HepG2 (cell line): ENCODE measurements around the gene VPS9D1. TPM values are rescaled to one million over a fixed set of nuclear protein-coding genes. Genes with fewer than 3 reads are reported as not detected.

ENCODE experiments used
- AGO2 ChIP-seq: fragments of 200-400 bp; formaldehyde crosslinking; optimal IDR thresholded peaks from 2 replicates; pipeline ENCODE3; 2017; ENCODE audit warnings: mild to moderate bottlenecking, low read depth, low read length, moderate library complexity
- AKAP8 ChIP-seq: sonication (generic); formaldehyde crosslinking; IDR thresholded peaks from 2 replicates; pipeline ENCODE4 v1.5.1; 2020; ENCODE audit warnings: mild to moderate bottlenecking, missing genetic modification reagents
- HNF4A ChIP-seq: sonication (generic); formaldehyde crosslinking; IDR thresholded peaks from 2 replicates; pipeline ENCODE4 v1.4.0; 2020; ENCODE audit warnings: missing genetic modification reagents
- HNF4G ChIP-seq, 2 experiments: sonication (generic) in 1 of 2; formaldehyde crosslinking in 1 of 2; IDR thresholded peaks; 2 replicates each; pipeline versions ENCODE4 v1.4.0 to v1.6.1; 2011 to 2020; ENCODE audit warnings: borderline replicate concordance in 2 of 2, low read depth in 2 of 2, mild to moderate bottlenecking in 2 of 2, low read length in 1 of 2, missing genetic modification reagents in 1 of 2, moderate library complexity in 1 of 2
- SAP130 ChIP-seq: IDR thresholded peaks from 2 replicates; pipeline ENCODE4 v1.6.1; 2016; ENCODE audit warnings: low read depth
- SOX6 ChIP-seq, 2 experiments: fragments of 450-650 bp in 1 of 2; sonication (generic) in 1 of 2; formaldehyde crosslinking in 1 of 2; IDR thresholded peaks; 2 replicates each; pipeline versions ENCODE4 v1.4.0 to v1.6.1; 2017 to 2020; ENCODE audit warnings: antibody characterized with exemption in 1 of 2, mild to moderate bottlenecking in 1 of 2, missing genetic modification reagents in 1 of 2
- SP140L ChIP-seq: sonication (generic); formaldehyde crosslinking; IDR thresholded peaks from 2 replicates; pipeline ENCODE4 v1.4.0; 2020; ENCODE audit warnings: missing genetic modification reagents, borderline replicate concordance
- TARDBP ChIP-seq: sonication (generic); formaldehyde crosslinking; IDR thresholded peaks from 2 replicates; pipeline ENCODE4 v1.8.0; 2022; ENCODE audit warnings: mild to moderate bottlenecking, missing genetic modification reagents
- ZNF232 ChIP-seq: sonication (generic); formaldehyde crosslinking; IDR thresholded peaks from 2 replicates; pipeline ENCODE4 v1.4.0; 2020; ENCODE audit warnings: missing genetic modification reagents, borderline replicate concordance
- ZNF331 ChIP-seq: sonication (generic); formaldehyde crosslinking; IDR thresholded peaks from 2 replicates; pipeline ENCODE4 v1.4.0; 2020; ENCODE audit warnings: missing genetic modification reagents
- ZNF350 ChIP-seq: sonication (generic); formaldehyde crosslinking; IDR thresholded peaks from 2 replicates; pipeline ENCODE4 v1.4.0; 2020; ENCODE audit warnings: mild to moderate bottlenecking, low read depth, missing genetic modification reagents, borderline replicate concordance
- ZNF607 ChIP-seq: sonication (generic); formaldehyde crosslinking; IDR thresholded peaks from 2 replicates; pipeline ENCODE4 v1.5.1; 2020; ENCODE audit warnings: missing genetic modification reagents, mild to moderate bottlenecking, borderline replicate concordance
- polyA plus RNA-seq, 8 experiments: library from polyadenylated mRNA; depleted of rRNA in 3 of 8; stranded (reverse) in 7 of 8; unstranded in 1 of 8; fragments of >200 nt; fragmentation: Illumina TruSeq in 4 of 8; extraction: Trizol in 4 of 8; gene quantifications; 2 replicates each; pipeline versions ENCODE4 v1.2.1 to v1.2.3, GENCODE V29; 2011 to 2016; ENCODE audit warnings: low read depth in 4 of 8, missing spikeins in 1 of 8, mixed read lengths in 1 of 8; ENCODE audit not compliant: insufficient read depth in 1 of 8
- total RNA-seq, 5 experiments: library from RNA; depleted of rRNA; stranded (reverse); fragments of >200 nt; fragmentation: Illumina TruSeq; extraction: Trizol; gene quantifications; 2 replicates each; pipeline ENCODE4 v1.2.3, GENCODE V29; 2016; ENCODE audit warnings: low read depth in 1 of 5
- TF ChIP-seq, protein P1 (sequence below): sonication (generic); formaldehyde crosslinking; IDR thresholded peaks from 2 replicates; pipeline ENCODE4 v1.5.0; 2020; ENCODE audit warnings: missing genetic modification reagents, mild to moderate bottlenecking, borderline replicate concordance
- TF ChIP-seq, protein P2 (sequence below): sonication (generic); formaldehyde crosslinking; IDR thresholded peaks from 2 replicates; pipeline ENCODE4 v1.4.0; 2020; ENCODE audit warnings: missing genetic modification reagents
- TF ChIP-seq, protein P3 (sequence below): sonication (generic); formaldehyde crosslinking; IDR thresholded peaks from 2 replicates; pipeline ENCODE4 v1.5.0; 2020; ENCODE audit warnings: mild to moderate bottlenecking, missing genetic modification reagents, borderline replicate concordance
- TF ChIP-seq, protein P4 (sequence below): sonication (generic); formaldehyde crosslinking; IDR thresholded peaks from 2 replicates; pipeline ENCODE4 v1.5.0; 2020; ENCODE audit warnings: missing genetic modification reagents
- TF ChIP-seq, protein P5 (sequence below): IDR thresholded peaks from 2 replicates; pipeline ENCODE4 v1.6.1; 2016; ENCODE audit warnings: low read depth, control low read depth

VPS9D1 gene
- total and polyA plus RNA-seq, 2 of the 13 experiments (the other 11 are each of a cell fraction or from before 2014, with no cell fraction given) = 10.1 to 13.2 TPM

DNA sequence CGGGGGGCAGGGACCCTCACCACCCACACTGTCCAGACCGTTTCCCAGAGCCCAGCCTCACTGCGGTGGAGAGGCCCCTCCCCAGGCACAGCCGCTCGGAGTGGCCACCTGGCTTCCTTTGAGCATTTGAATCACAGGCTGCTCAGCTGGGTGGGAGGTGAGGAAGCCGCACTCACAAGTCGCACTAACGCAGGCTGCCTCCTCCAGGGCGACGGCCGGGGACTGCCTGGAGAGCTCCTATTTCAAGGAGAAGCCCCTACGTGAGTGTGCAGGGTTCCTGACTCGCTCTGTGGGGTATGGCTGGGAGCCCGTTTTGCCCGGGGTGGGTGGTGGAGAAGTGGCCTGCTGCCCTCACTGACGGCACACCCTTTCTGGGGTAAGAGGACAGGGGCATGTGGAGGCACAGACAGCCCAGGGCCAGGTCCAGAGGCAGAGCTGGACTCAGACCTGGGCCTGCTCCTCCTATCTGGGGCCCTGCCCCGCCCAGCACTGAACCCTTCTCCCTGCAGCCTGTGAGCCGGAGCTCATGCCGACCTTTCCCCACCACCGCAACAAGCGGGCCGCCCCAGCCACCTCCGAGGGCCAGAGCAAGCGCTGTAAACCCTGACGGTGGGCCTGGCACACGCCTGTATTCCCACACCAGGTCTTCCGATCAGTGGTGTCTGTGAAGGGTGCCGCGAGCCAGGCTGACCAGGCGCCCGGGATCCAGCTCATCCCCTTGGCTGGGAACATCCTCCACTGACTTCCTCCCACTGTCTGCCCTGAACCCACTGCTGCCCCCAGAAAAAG, 25.4 kb downstream of the VPS9D1 start (continued):
- TF ChIP-seq AGO2 = peak; percentile 99
- TF ChIP-seq HNF4A (CRISPR knock-in tag) = peak; percentile 53; the same call in 1 of the 2 replicates
- peak; percentile 71; the same call in 1 of the 2 replicates for TF ChIP-seq ZNF331 (CRISPR knock-in tag)
- TF ChIP-seq, protein P1, sequence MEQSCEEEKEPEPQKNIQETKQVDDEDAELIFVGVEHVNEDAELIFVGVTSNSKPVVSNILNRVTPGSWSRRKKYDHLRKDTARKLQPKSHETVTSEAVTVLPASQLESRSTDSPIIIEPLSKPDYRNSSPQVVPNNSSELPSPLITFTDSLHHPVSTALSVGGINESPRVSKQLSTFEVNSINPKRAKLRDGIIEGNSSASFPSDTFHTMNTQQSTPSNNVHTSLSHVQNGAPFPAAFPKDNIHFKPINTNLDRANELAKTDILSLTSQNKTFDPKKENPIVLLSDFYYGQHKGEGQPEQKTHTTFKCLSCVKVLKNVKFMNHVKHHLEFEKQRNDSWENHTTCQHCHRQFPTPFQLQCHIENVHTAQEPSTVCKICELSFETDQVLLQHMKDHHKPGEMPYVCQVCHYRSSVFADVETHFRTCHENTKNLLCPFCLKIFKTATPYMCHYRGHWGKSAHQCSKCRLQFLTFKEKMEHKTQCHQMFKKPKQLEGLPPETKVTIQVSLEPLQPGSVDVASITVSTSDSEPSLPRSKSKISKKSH = peak; percentile 78; the same call in 1 of the 2 replicates
- peak; percentile 77; the same call in 1 of the 2 replicates for TF ChIP-seq ZNF607 (CRISPR knock-in tag)
- peak; percentile 72 for TF ChIP-seq ZNF350
- peak; percentile 41; the same call in 1 of the 2 replicates for TF ChIP-seq HNF4G (IDR thresholded peaks at IDR 0.05; ENCODE audit: borderline replicate concordance, low read depth, low read length)
- TF ChIP-seq HNF4G (CRISPR knock-in tag; IDR thresholded peaks at IDR 0.05; ENCODE audit: borderline replicate concordance, low read depth) = no peak; the same call in 1 of the 2 replicates
- peak; percentile 27; the same call in 1 of the 2 replicates for TF ChIP-seq SAP130 (CRISPR knock-in tag)
- TF ChIP-seq, protein P2, sequence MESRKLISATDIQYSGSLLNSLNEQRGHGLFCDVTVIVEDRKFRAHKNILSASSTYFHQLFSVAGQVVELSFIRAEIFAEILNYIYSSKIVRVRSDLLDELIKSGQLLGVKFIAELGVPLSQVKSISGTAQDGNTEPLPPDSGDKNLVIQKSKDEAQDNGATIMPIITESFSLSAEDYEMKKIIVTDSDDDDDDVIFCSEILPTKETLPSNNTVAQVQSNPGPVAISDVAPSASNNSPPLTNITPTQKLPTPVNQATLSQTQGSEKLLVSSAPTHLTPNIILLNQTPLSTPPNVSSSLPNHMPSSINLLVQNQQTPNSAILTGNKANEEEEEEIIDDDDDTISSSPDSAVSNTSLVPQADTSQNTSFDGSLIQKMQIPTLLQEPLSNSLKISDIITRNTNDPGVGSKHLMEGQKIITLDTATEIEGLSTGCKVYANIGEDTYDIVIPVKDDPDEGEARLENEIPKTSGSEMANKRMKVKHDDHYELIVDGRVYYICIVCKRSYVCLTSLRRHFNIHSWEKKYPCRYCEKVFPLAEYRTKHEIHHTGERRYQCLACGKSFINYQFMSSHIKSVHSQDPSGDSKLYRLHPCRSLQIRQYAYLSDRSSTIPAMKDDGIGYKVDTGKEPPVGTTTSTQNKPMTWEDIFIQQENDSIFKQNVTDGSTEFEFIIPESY (CRISPR knock-in tag) = 0 out of 2 replicates have a peak, but pooled peaks have one; percentile 16
- no peak for TF ChIP-seq ZNF232 (CRISPR knock-in tag)
- TF ChIP-seq, protein P3, sequence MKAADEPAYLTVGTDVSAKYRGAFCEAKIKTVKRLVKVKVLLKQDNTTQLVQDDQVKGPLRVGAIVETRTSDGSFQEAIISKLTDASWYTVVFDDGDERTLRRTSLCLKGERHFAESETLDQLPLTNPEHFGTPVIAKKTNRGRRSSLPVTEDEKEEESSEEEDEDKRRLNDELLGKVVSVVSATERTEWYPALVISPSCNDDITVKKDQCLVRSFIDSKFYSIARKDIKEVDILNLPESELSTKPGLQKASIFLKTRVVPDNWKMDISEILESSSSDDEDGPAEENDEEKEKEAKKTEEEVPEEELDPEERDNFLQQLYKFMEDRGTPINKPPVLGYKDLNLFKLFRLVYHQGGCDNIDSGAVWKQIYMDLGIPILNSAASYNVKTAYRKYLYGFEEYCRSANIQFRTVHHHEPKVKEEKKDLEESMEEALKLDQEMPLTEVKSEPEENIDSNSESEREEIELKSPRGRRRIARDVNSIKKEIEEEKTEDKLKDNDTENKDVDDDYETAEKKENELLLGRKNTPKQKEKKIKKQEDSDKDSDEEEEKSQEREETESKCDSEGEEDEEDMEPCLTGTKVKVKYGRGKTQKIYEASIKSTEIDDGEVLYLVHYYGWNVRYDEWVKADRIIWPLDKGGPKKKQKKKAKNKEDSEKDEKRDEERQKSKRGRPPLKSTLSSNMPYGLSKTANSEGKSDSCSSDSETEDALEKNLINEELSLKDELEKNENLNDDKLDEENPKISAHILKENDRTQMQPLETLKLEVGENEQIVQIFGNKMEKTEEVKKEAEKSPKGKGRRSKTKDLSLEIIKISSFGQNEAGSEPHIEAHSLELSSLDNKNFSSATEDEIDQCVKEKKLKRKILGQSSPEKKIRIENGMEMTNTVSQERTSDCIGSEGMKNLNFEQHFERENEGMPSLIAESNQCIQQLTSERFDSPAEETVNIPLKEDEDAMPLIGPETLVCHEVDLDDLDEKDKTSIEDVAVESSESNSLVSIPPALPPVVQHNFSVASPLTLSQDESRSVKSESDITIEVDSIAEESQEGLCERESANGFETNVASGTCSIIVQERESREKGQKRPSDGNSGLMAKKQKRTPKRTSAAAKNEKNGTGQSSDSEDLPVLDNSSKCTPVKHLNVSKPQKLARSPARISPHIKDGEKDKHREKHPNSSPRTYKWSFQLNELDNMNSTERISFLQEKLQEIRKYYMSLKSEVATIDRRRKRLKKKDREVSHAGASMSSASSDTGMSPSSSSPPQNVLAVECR (CRISPR knock-in tag) = peak; percentile 69
- TF ChIP-seq AKAP8 (CRISPR knock-in tag) = peak; percentile 99
- no peak for TF ChIP-seq SOX6 (IDR thresholded peaks at IDR 0.05)
- TF ChIP-seq SOX6 (CRISPR knock-in tag; IDR thresholded peaks at IDR 0.05) = peak; percentile 34; the same call in 1 of the 2 replicates
- TF ChIP-seq, protein P4, sequence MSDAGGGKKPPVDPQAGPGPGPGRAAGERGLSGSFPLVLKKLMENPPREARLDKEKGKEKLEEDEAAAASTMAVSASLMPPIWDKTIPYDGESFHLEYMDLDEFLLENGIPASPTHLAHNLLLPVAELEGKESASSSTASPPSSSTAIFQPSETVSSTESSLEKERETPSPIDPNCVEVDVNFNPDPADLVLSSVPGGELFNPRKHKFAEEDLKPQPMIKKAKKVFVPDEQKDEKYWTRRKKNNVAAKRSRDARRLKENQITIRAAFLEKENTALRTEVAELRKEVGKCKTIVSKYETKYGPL = no peak
- peak; percentile 85 for TF ChIP-seq TARDBP (CRISPR knock-in tag)
- TF ChIP-seq SP140L (CRISPR knock-in tag) = no peak
- TF ChIP-seq, protein P5, sequence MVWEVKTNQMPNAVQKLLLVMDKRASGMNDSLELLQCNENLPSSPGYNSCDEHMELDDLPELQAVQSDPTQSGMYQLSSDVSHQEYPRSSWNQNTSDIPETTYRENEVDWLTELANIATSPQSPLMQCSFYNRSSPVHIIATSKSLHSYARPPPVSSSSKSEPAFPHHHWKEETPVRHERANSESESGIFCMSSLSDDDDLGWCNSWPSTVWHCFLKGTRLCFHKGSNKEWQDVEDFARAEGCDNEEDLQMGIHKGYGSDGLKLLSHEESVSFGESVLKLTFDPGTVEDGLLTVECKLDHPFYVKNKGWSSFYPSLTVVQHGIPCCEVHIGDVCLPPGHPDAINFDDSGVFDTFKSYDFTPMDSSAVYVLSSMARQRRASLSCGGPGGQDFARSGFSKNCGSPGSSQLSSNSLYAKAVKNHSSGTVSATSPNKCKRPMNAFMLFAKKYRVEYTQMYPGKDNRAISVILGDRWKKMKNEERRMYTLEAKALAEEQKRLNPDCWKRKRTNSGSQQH (CRISPR knock-in tag) = no peak
